Measurements from ENCODE around the gene NR2E3. TPM values are rescaled to one million over a fixed set of nuclear protein-coding genes. Genes with fewer than 3 reads are reported as not detected.
"Not testable (repeated sequence)": the region's sequence is repeated elsewhere in the genome, so short reads cannot be mapped to it uniquely, and the experiment has no call there.

NR2E3 gene
- total RNA-seq, 4 donors from 2014 or later: not detected

GRCh38 chr15:71826196-71826595, 15.8 kb downstream of the NR2E3 start:
- peaks cover 0 to 73% of the 10 kb centered on the region in 2 donors for H3K36me3 ChIP-seq
- no peaks in the 10 kb centered on the region for H3K27me3 ChIP-seq
- no peak for ATAC-seq
- DNase-seq: no peak
- peaks cover 0 to 11% (median 4%) of the 10 kb centered on the region in 3 donors for H3K9me3 ChIP-seq
- in situ Hi-C loops (cut with MboI; ENCODE audit: low sequenced_read_pairs in 4 of 4) (no loop called here), intact Hi-C loops (cut with DNase I; ENCODE audit: low total_unique reads) (no loop called here)
- no peak for TF ChIP-seq CTCF (IDR thresholded peaks at IDR 0.05 in 4 of 5, conservative IDR thresholded peaks at IDR 0.05 in 1 of 5)
- TF ChIP-seq POLR2A (IDR thresholded peaks at IDR 0.05): no peak
- H3K27ac ChIP-seq: no peak overlapping the region
- no peaks in the 10 kb centered on the region for H3K4me1 ChIP-seq
- no peak overlapping the region for H3K4me3 ChIP-seq

- TF ChIP-seq CTCF (IDR thresholded peaks at IDR 0.05 in 4 of 5, conservative IDR thresholded peaks at IDR 0.05 in 1 of 5) (no peak), POLR2A (IDR thresholded peaks at IDR 0.05) (no peak)
- no peak for DNase-seq
- intact Hi-C loops (cut with DNase I; ENCODE audit: low total_unique reads) (no loop called here), in situ Hi-C loops (cut with MboI; ENCODE audit: low sequenced_read_pairs in 4 of 4) (no loop called here)
- ATAC-seq: no peak
- peaks cover 0 to 41% of the 10 kb centered on the region in 2 donors for H3K36me3 ChIP-seq
- H3K27me3 ChIP-seq: no peaks in the 10 kb centered on the region
- no peaks in the 10 kb centered on the region for H3K4me1 ChIP-seq
- no peak overlapping the region for H3K27ac ChIP-seq
- H3K9me3 ChIP-seq: no peaks in the 10 kb centered on the region
- H3K4me3 ChIP-seq: no peak overlapping the region
These were observed 20.6 kb downstream of the NR2E3 start for GRCh38 chr15:71830981-71831380.

- intact Hi-C loops (cut with DNase I; ENCODE audit: low total_unique reads): no loop called here
- H3K9me3 ChIP-seq: no peaks in the 10 kb centered on the region
- H3K4me3 ChIP-seq: no peak overlapping the region
- in situ Hi-C loops (cut with MboI; ENCODE audit: low sequenced_read_pairs in 4 of 4): no loop called here
- H3K36me3 ChIP-seq: peaks cover 0 to 29% of the 10 kb centered on the region in 2 donors
- TF ChIP-seq POLR2A (IDR thresholded peaks at IDR 0.05) (no peak), CTCF (IDR thresholded peaks at IDR 0.05 in 4 of 5, conservative IDR thresholded peaks at IDR 0.05 in 1 of 5) (no peak)
- DNase-seq (no peak), ATAC-seq (no peak)
- no peaks in the 10 kb centered on the region for H3K27me3 ChIP-seq
- no peaks in the 10 kb centered on the region for H3K4me1 ChIP-seq
- no peak overlapping the region for H3K27ac ChIP-seq
These were observed 31.2 kb downstream of the NR2E3 start for GRCh38 chr15:71841563-71841962.

DNA sequence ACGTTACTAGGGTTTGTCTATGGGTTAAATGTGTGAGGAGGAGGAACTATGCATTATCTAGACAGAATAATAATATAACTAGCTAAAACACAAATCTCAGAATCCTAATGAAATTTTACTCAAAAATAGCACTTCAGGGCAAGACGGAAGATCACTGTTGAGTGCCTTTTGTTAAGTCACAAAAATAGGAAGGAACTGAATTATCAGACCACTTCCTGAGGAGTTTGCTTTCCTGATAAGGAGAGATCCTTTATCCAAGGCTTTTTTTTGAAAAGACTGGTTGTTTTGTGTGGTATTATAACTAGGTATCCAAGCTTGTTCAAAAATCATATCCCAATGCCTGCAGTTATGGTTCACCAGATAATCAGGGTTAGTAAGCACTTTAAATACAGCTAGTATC, 34.6 kb downstream of the NR2E3 start:
- intact Hi-C loops (cut with DNase I; ENCODE audit: low total_unique reads) (no loop called here), in situ Hi-C loops (cut with MboI; ENCODE audit: low sequenced_read_pairs in 4 of 4) (no loop called here)
- no peaks in the 10 kb centered on the region for H3K27me3 ChIP-seq
- H3K4me3 ChIP-seq: no peak overlapping the region
- no peak overlapping the region for H3K27ac ChIP-seq
- H3K36me3 ChIP-seq: peaks cover 0 to 61% of the 10 kb centered on the region in 2 donors
- no peaks in the 10 kb centered on the region for H3K4me1 ChIP-seq
- ATAC-seq (no peak), DNase-seq (no peak)
- H3K9me3 ChIP-seq: no peaks in the 10 kb centered on the region
- TF ChIP-seq POLR2A (IDR thresholded peaks at IDR 0.05) (no peak), CTCF (IDR thresholded peaks at IDR 0.05 in 4 of 5, conservative IDR thresholded peaks at IDR 0.05 in 1 of 5) (no peak)

- H3K4me1 ChIP-seq: no peaks in the 10 kb centered on the region
- in situ Hi-C loops (cut with MboI; ENCODE audit: low sequenced_read_pairs in 4 of 4): no loop called here
- H3K36me3 ChIP-seq: peaks cover 0 to 47% of the 10 kb centered on the region in 2 donors
- ATAC-seq (no peak), DNase-seq (no peak)
- TF ChIP-seq POLR2A (IDR thresholded peaks at IDR 0.05): no peak
- TF ChIP-seq CTCF (IDR thresholded peaks at IDR 0.05 in 4 of 5, conservative IDR thresholded peaks at IDR 0.05 in 1 of 5): no peak
- H3K9me3 ChIP-seq: no peaks in the 10 kb centered on the region
- intact Hi-C loops (cut with DNase I; ENCODE audit: low total_unique reads): no loop called here
- H3K27ac ChIP-seq: no peak overlapping the region
- H3K27me3 ChIP-seq: no peaks in the 10 kb centered on the region
- H3K4me3 ChIP-seq: no peak overlapping the region
These were observed 43.2 kb downstream of the NR2E3 start for GRCh38 chr15:71853543-71853942.

DNA sequence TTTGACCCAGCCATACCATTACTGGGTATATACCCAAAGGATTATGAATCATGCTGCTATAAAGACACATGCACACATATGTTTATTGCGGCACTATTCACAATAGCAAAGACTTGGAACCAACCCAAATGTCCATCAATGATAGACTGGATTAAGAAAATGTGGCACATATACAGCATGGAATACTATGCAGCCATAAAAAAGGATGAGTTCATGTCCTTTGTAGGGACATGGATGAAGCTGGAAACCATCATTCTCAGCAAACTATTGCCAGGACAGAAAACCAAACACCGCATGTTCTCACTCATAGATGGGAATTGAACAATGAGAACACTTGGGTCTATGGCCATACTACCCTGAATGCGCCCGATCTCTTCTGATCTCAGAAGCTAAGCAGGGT, 47.9 kb downstream of the NR2E3 start:
- H3K27me3 ChIP-seq; H3K4me1 ChIP-seq; H3K27ac ChIP-seq; ATAC-seq; DNase-seq; H3K36me3 ChIP-seq; intact Hi-C loops (cut with DNase I; ENCODE audit: low total_unique reads); H3K9me3 ChIP-seq; in situ Hi-C loops (cut with MboI; ENCODE audit: low sequenced_read_pairs in 4 of 4); H3K4me3 ChIP-seq: not testable (repeated sequence)

Data from gastrocnemius medialis (tissue), 4 donors.